Gastrocnemius medialis (tissue), 4 donors: ENCODE results near the gene DXO.
"Not testable (repeated sequence)": the region's sequence is repeated elsewhere in the genome, so short reads cannot be mapped to it uniquely, and the experiment has no call there.

Experiments used
- POLR2A ChIP-seq, 2 donors: fragments of 450-650 bp; IDR thresholded peaks; one replicate each; pipeline ENCODE4 v1.6.1; 2017; ENCODE audit warnings: antibody characterized with exemption in 2 of 2, mild to moderate bottlenecking in 2 of 2, moderate library complexity in 2 of 2
- TF ChIP-seq, protein P1 (sequence below), 5 experiments: fragments of 450-650 bp in 3 of 5; fragments of 200-600 bp in 2 of 5; sonication (generic) in 2 of 5; IDR thresholded peaks in 4 of 5; conservative IDR thresholded peaks in 1 of 5; 1 replicate in 4 of 5; 2 replicates in 1 of 5; pipeline ENCODE4 v1.5.1; 2016 to 2019; ENCODE audit warnings: antibody characterized with exemption in 5 of 5, mild to moderate bottlenecking in 3 of 5, moderate library complexity in 3 of 5

- TF ChIP-seq, protein P1, sequence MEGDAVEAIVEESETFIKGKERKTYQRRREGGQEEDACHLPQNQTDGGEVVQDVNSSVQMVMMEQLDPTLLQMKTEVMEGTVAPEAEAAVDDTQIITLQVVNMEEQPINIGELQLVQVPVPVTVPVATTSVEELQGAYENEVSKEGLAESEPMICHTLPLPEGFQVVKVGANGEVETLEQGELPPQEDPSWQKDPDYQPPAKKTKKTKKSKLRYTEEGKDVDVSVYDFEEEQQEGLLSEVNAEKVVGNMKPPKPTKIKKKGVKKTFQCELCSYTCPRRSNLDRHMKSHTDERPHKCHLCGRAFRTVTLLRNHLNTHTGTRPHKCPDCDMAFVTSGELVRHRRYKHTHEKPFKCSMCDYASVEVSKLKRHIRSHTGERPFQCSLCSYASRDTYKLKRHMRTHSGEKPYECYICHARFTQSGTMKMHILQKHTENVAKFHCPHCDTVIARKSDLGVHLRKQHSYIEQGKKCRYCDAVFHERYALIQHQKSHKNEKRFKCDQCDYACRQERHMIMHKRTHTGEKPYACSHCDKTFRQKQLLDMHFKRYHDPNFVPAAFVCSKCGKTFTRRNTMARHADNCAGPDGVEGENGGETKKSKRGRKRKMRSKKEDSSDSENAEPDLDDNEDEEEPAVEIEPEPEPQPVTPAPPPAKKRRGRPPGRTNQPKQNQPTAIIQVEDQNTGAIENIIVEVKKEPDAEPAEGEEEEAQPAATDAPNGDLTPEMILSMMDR (IDR thresholded peaks at IDR 0.05 in 4 of 5, conservative IDR thresholded peaks at IDR 0.05 in 1 of 5) = not testable (repeated sequence)
- not testable (repeated sequence) for TF ChIP-seq POLR2A (IDR thresholded peaks at IDR 0.05)
These were observed 24.4 kb upstream of the DXO start for GRCh38 chr6:31996385-31996784.
